Muscle layer of duodenum (tissue), 2 donors: ENCODE measurements around the gene IL10.

Experiments used
- H3K27ac ChIP-seq: one replicate; pipeline ENCODE4 v1.7.0; 2013; ENCODE audit warnings: mild to moderate bottlenecking, low read length
- H3K27me3 ChIP-seq: one replicate; pipeline ENCODE4 v1.7.0; 2013; ENCODE audit warnings: low read depth, mild to moderate bottlenecking, control low read depth, low read length
- H3K36me3 ChIP-seq, 2 donors: one replicate each; pipeline ENCODE4 v1.7.0; 2013; ENCODE audit warnings: low read length in 2 of 2, control low read depth in 1 of 2, mild to moderate bottlenecking in 1 of 2; ENCODE audit not compliant: insufficient read depth in 2 of 2, control insufficient read depth in 1 of 2
- H3K4me1 ChIP-seq, 2 donors: one replicate each; pipeline ENCODE4 v1.7.0; 2013; ENCODE audit warnings: low read length in 2 of 2, mild to moderate bottlenecking in 2 of 2, control low read depth in 1 of 2, moderate library complexity in 1 of 2; ENCODE audit not compliant: insufficient read depth in 2 of 2, control insufficient read depth in 1 of 2
- H3K4me3 ChIP-seq, 2 donors: one replicate each; pipeline ENCODE4 v1.7.0; 2013; ENCODE audit warnings: low read length in 2 of 2, low read depth in 1 of 2, mild to moderate bottlenecking in 1 of 2
- H3K9me3 ChIP-seq, 2 donors: one replicate each; pipeline ENCODE4 v1.7.0; 2013; ENCODE audit warnings: low read length in 2 of 2, control low read depth in 1 of 2, mild to moderate bottlenecking in 1 of 2; ENCODE audit not compliant: control insufficient read depth in 1 of 2
- donor health status: healthy.

IL10 gene

GRCh38 chr1:206761159-206761768 lies 11.0 kb downstream of the IL10 start:
- H3K36me3 ChIP-seq = no peaks in the 10 kb centered on the region

GRCh38 chr1:206760590-206760989 lies 11.7 kb downstream of the IL10 start:
- Histone ChIP-seq H3K4me1 (no peaks in the 10 kb centered on the region), H3K4me3 (no peak overlapping the region), H3K36me3 (no peaks in the 10 kb centered on the region), H3K27me3 (no peaks in the 10 kb centered on the region), H3K9me3 (no peaks in the 10 kb centered on the region), H3K27ac (no peak overlapping the region)

More at GRCh38 chr1:206761159-206761768, 11.0 kb downstream of the IL10 start:
- Histone ChIP-seq H3K4me3 (no peak overlapping the region), H3K4me1 (no peaks in the 10 kb centered on the region), H3K27ac (no peak overlapping the region), H3K9me3 (no peaks in the 10 kb centered on the region), H3K27me3 (no peaks in the 10 kb centered on the region)

GRCh38 chr1:206757524-206758266 lies 14.6 kb downstream of the IL10 start:
- Histone ChIP-seq H3K27ac (no peak overlapping the region), H3K36me3 (no peaks in the 10 kb centered on the region), H3K4me3 (no peak overlapping the region), H3K4me1 (no peaks in the 10 kb centered on the region), H3K9me3 (no peaks in the 10 kb centered on the region), H3K27me3 (no peaks in the 10 kb centered on the region)

GRCh38 chr1:206754011-206754410 lies 18.3 kb downstream of the IL10 start:
- H3K27ac ChIP-seq = no peak overlapping the region
- H3K4me3 ChIP-seq = no peak overlapping the region
- no peaks in the 10 kb centered on the region for H3K36me3 ChIP-seq
- H3K4me1 ChIP-seq = no peaks in the 10 kb centered on the region
- H3K27me3 ChIP-seq = no peaks in the 10 kb centered on the region
- no peaks in the 10 kb centered on the region for H3K9me3 ChIP-seq

GRCh38 chr1:206753141-206753540 lies 19.2 kb downstream of the IL10 start:
- Histone ChIP-seq H3K27me3 (no peaks in the 10 kb centered on the region), H3K4me3 (no peak overlapping the region), H3K9me3 (no peaks in the 10 kb centered on the region), H3K27ac (no peak overlapping the region), H3K4me1 (no peaks in the 10 kb centered on the region), H3K36me3 (no peaks in the 10 kb centered on the region)

GRCh38 chr1:206752481-206752880 lies 19.8 kb downstream of the IL10 start:
- no peaks in the 10 kb centered on the region for H3K27me3 ChIP-seq
- H3K36me3 ChIP-seq = no peaks in the 10 kb centered on the region
- H3K4me3 ChIP-seq = no peak overlapping the region
- H3K4me1 ChIP-seq = no peaks in the 10 kb centered on the region
- no peaks in the 10 kb centered on the region for H3K9me3 ChIP-seq
- no peak overlapping the region for H3K27ac ChIP-seq

- Histone ChIP-seq H3K27me3 (no peaks in the 10 kb centered on the region), H3K4me3 (no peak overlapping the region), H3K36me3 (no peaks in the 10 kb centered on the region), H3K4me1 (no peaks in the 10 kb centered on the region), H3K9me3 (no peaks in the 10 kb centered on the region), H3K27ac (no peak overlapping the region)
Observed at GRCh38 chr1:206751891-206752290, 20.4 kb downstream of the IL10 start.

GRCh38 chr1:206748348-206749030 lies 23.8 kb downstream of the IL10 start:
- Histone ChIP-seq H3K4me3 (no peak overlapping the region), H3K36me3 (peaks cover 0 to 3% of the 10 kb centered on the region in 2 donors), H3K27me3 (no peaks in the 10 kb centered on the region), H3K27ac (no peak overlapping the region), H3K4me1 (no peaks in the 10 kb centered on the region), H3K9me3 (no peaks in the 10 kb centered on the region)

GRCh38 chr1:206745301-206745700 lies 27.0 kb downstream of the IL10 start:
- Histone ChIP-seq H3K9me3 (no peaks in the 10 kb centered on the region), H3K4me3 (no peak overlapping the region), H3K27me3 (no peaks in the 10 kb centered on the region), H3K27ac (no peak overlapping the region), H3K4me1 (no peaks in the 10 kb centered on the region), H3K36me3 (peaks cover 0 to 3% of the 10 kb centered on the region in 2 donors)

- H3K36me3 ChIP-seq = peaks cover 0 to 3% of the 10 kb centered on the region in 2 donors
- H3K4me1 ChIP-seq = no peaks in the 10 kb centered on the region
- no peaks in the 10 kb centered on the region for H3K9me3 ChIP-seq
- no peaks in the 10 kb centered on the region for H3K27me3 ChIP-seq
- no peak overlapping the region for H3K4me3 ChIP-seq
- no peak overlapping the region for H3K27ac ChIP-seq
Observed at GRCh38 chr1:206744683-206745082, 27.6 kb downstream of the IL10 start.

- peaks cover 0 to under 1% of the 10 kb centered on the region in 2 donors for H3K4me1 ChIP-seq
- no peak overlapping the region for H3K4me3 ChIP-seq
- H3K27ac ChIP-seq = no peak overlapping the region
- H3K9me3 ChIP-seq = no peaks in the 10 kb centered on the region
- H3K36me3 ChIP-seq = peaks cover 0 to 3% of the 10 kb centered on the region in 2 donors
- H3K27me3 ChIP-seq = no peaks in the 10 kb centered on the region
Observed at GRCh38 chr1:206742719-206743383, 29.4 kb downstream of the IL10 start.
